OCI-LY7 (cell line): ENCODE measurements around the gene ZNF737.
"Not testable (repeated sequence)": the region's sequence is repeated elsewhere in the genome, so short reads cannot be mapped to it uniquely, and the experiment has no call there.

Source experiments
- CTCF ChIP-seq: fragments of 200-600 bp; sonication (generic); conservative IDR thresholded peaks from 2 replicates; pipeline ENCODE4 v1.5.1; 2014; ENCODE audit warnings: mild to moderate bottlenecking, antibody characterized with exemption, low read length, moderate library complexity, mixed read lengths
- EZH2phosphoT487 ChIP-seq: fragments of 200-600 bp; sonication (generic); IDR thresholded peaks from 2 replicates; pipeline ENCODE4 v1.6.1; 2018; ENCODE audit warnings: low read depth, borderline replicate concordance, mild to moderate bottlenecking, mixed run types, antibody characterized with exemption, low read length, moderate library complexity, mixed read lengths

DNA sequence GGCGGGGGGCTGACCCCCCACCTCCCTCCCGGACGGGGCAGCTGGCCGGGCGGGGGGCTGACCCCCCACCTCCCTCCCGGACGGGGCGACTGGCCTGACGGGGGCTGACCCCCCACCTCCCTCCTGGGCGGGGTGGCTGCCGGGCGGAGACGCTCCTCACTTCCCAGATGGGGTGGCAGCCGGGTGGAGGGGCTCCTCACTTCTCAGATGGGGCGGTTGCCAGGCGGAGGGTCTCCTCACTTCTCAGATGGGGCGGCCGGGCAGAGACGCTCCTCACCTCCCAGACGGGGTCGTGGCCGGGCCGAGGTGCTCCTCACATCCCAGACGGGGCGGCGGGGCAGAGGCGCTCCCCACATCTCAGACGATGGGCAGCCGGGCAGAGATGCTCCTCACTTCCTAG, 35.3 kb downstream of the ZNF737 start:
- TF ChIP-seq CTCF, EZH2phosphoT487: not testable (repeated sequence)
